Nephron progenitor cell (in vitro differentiated cells): Measurements from ENCODE around the gene LAPTM5.
A peak's percentile ranks its signal among the peaks of the same experiment; 100 is the strongest.

ENCODE experiments used
- DNase-seq: peaks from one replicate; pipeline ENCODE4 v3.0.0; 2021
- H3K27ac Mint-ChIP-seq: 2 replicates; pipeline ENCODE4 v1.8.0; 2021; ENCODE audit warnings: mild to moderate bottlenecking, moderate library complexity, mixed read lengths
- H3K27me3 Mint-ChIP-seq: 2 replicates; pipeline ENCODE4 v1.8.0; 2021; ENCODE audit warnings: mild to moderate bottlenecking, low read depth, mixed read lengths; ENCODE audit not compliant: poor library complexity
- H3K36me3 Mint-ChIP-seq: 2 replicates; pipeline ENCODE4 v1.8.0; 2021; ENCODE audit warnings: low read depth, mixed read lengths
- H3K4me1 Mint-ChIP-seq: 2 replicates; pipeline ENCODE4 v1.8.0; 2021; ENCODE audit warnings: mixed read lengths
- H3K4me3 Mint-ChIP-seq: 2 replicates; pipeline ENCODE4 v1.8.0; 2021; ENCODE audit warnings: mild to moderate bottlenecking, moderate library complexity, mixed read lengths
- H3K9me3 Mint-ChIP-seq: 2 replicates; pipeline ENCODE4 v1.8.0; 2021; ENCODE audit warnings: mild to moderate bottlenecking, moderate library complexity, mixed read lengths
- TF ChIP-seq, protein P1 (sequence below): fragments of 200-600 bp; sonication (generic); IDR thresholded peaks from 2 replicates; pipeline ENCODE4 v1.5.0; 2021; ENCODE audit warnings: antibody characterized with exemption

LAPTM5 gene

DNA sequence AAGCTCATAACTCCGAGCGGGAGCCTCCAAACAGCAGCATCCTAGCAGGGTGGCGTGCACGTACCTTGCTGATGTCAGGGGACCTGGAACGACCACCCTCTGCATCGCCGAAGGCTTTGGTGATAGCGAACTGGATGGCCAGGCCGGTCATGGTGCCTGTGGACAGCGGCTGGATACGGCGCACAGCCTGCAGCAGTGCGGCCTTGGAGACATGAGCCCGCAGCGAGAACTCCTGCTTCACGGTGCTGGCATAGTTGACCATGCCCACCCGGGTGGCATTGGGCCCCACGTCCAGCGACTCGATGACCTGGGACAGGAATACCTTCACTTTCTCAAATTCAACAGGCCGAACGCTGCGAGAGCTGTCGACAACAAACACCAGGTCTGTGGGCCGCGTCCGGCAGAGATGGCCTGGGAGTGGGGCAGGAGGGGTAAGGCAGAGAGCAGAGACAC is 36.2 kb downstream of the LAPTM5 start:
- DNase-seq: no peak
- Mint-ChIP-seq H3K4me1 (peaks cover 15% of the 10 kb centered on the region), H3K9me3 (peaks cover 15% of the 10 kb centered on the region), H3K4me3 (no peak overlapping the region), H3K27ac (no peak overlapping the region), H3K36me3 (no peaks in the 10 kb centered on the region), H3K27me3 (peaks cover 5% of the 10 kb centered on the region)
- TF ChIP-seq, protein P1, sequence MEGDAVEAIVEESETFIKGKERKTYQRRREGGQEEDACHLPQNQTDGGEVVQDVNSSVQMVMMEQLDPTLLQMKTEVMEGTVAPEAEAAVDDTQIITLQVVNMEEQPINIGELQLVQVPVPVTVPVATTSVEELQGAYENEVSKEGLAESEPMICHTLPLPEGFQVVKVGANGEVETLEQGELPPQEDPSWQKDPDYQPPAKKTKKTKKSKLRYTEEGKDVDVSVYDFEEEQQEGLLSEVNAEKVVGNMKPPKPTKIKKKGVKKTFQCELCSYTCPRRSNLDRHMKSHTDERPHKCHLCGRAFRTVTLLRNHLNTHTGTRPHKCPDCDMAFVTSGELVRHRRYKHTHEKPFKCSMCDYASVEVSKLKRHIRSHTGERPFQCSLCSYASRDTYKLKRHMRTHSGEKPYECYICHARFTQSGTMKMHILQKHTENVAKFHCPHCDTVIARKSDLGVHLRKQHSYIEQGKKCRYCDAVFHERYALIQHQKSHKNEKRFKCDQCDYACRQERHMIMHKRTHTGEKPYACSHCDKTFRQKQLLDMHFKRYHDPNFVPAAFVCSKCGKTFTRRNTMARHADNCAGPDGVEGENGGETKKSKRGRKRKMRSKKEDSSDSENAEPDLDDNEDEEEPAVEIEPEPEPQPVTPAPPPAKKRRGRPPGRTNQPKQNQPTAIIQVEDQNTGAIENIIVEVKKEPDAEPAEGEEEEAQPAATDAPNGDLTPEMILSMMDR: no peak

DNA sequence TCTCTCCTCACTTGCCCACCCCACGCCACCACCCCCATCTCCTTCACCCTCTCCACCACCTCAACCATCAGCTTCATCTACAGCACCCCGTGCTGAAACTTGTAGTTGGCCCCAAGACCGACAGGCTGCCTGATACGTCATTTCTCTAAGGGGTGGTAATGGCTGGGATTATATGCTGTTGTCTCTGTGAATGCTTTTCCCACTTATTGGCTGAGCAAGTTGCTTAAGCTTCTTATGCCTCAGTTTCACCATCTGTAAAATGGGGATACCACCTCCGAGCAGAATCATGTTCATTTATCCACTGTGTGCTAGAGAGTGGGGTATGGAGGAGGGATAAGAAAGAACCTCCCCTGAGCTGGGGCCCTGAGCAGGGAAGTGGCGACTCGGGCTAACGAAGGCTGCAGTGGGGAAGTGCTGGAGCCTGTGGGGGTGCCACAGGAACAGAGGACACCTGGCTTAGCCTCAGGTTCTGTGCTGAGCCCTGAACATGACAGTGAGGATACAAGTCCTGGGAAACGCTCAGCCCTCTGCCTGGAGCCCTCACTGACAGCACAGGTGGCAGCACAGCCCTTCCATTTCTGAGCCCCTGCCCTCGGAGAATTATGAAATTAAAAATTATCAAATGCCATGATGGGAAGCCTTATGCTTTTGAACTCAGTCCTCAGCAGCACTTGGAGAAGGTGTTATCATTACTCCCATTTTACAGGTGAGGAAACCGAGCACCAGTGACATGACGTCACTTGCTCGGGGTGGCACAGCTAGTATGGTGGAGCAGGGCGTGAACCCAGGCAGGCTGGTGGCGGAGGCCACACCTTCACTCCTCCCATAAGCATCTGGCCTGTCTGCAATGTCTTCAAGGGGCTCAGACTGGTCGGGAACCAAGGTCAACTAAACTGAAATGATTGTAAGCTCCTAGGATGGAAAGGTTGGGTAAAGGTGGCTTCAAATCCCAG is 37.0 kb downstream of the LAPTM5 start:
- no peak overlapping the region for H3K4me3 Mint-ChIP-seq
- no peaks in the 10 kb centered on the region for H3K36me3 Mint-ChIP-seq
- peaks cover 6% of the 10 kb centered on the region for H3K4me1 Mint-ChIP-seq
- no peak overlapping the region for H3K27ac Mint-ChIP-seq
- TF ChIP-seq, protein P1: no peak
- H3K27me3 Mint-ChIP-seq: peaks cover 5% of the 10 kb centered on the region
- no peak for DNase-seq
- peaks cover 22% of the 10 kb centered on the region for H3K9me3 Mint-ChIP-seq

DNA sequence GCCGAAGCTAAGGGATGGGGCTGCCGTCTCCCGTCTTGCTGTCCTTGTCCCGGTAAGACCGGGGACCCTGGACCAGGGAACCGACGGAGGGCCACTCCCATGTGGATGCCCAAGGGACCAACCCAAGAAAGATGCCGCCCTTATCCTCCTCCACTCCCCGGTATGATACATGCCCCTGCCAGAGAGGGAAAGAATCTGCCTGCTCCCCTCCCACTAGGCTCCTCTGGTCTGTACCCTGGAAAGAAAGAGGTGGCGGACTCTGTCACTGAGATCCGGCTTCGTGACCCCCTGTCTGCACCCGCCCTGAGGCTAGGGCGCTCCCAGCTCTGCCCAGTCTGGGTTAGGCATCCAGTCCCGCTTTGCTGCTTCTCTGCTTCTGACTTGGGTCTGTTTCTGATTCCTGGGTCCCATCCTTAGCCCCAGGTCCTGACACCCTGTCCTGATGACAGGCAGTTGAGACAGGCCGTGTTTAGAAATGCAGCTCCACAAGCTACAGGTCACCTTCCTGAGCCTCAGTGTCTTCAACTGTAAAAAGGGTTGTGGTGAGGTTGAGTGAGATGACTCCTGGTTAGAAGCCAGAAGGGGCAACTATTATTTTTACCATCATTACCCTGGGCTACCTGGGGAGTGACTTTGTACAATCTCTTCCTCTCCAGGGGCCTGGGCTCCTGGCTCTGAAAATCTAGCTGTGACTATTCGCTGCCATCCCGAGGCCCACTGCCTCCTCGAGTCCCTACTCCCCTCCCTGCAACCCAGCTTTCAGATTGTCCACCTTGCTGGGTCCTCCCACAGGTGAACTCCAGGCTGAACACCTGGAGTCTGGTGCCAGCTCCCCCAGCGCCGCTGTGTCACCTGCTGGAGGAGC is 37.9 kb downstream of the LAPTM5 start:
- H3K27ac Mint-ChIP-seq: no peak overlapping the region
- no peaks in the 10 kb centered on the region for H3K4me1 Mint-ChIP-seq
- H3K36me3 Mint-ChIP-seq: no peaks in the 10 kb centered on the region
- TF ChIP-seq, protein P1: no peak
- peak overlapping the region; percentile 79 for H3K4me3 Mint-ChIP-seq
- DNase-seq: no peak
- H3K9me3 Mint-ChIP-seq: peaks cover 24% of the 10 kb centered on the region
- peaks cover 5% of the 10 kb centered on the region for H3K27me3 Mint-ChIP-seq

DNA sequence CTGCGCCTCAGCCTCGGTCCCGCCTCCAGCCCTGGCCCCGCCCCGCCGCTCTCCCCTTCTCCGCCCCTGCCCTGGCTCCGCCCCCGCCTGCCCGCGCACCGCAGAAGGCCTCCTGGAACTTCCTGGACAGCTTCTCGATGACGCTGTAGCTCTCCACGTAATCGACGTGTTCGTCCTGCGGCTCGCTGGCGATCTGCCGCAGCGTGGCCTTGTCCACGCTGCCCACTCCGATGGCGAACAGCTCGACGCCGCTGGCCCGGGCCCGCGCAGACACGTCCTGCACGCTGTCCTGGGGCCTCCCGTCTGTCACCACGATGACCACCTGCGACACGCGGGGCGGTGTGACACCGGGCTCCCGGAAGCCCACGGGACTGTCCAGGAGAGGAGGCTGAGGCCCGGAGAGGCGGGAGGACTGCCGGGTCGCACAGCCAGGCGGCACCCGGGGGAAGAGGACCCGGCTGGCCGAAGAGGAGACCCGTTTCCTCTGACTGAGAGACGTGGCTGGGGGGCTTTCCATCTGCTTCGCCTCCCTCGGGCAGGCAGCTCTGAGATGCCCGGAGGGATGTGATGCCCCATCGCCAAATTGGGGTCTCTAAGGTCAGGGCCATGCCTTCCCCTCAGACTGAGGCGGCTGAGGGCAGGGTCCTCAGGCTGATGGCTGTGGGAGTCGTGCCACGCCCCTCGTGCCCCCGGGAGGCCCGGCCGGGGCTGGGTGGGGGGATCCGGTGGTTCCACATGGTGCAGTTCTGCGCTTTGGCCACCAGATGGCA is 38.8 kb downstream of the LAPTM5 start:
- TF ChIP-seq, protein P1: peak; percentile 98
- DNase-seq: peak; percentile 91
- Mint-ChIP-seq H3K4me1 (peaks cover 4% of the 10 kb centered on the region), H3K4me3 (peak overlapping the region; percentile 79), H3K9me3 (peaks cover 24% of the 10 kb centered on the region), H3K36me3 (no peaks in the 10 kb centered on the region), H3K27me3 (peaks cover 5% of the 10 kb centered on the region), H3K27ac (peak overlapping the region; percentile 59)

DNA sequence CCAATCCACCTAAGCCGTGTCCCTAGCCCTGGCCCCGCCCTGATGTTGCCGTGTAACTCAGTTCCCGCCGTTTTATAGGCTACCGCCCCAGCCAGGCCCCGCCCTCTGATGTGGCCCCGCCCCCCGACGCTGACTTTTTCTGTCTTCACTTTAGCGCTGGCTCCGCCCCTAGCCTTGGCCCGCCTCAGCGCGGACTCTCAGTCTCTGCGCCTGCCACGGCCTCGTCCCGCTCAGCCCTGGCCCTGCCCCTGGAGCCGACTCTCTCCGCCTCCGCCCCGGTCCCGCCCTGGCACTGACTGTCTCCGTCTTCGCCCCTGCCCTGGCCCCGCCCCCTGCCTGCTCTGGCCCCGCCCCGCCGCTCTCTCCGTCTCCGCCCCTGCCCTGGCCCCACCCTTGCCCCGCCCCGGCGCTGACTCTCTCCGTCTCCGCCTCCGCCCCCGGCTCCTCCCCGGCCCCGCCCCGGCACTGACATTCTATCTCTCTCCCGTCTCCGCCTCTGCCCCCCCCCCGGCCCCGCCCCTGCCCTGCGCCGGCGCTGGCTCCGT is 39.4 kb downstream of the LAPTM5 start:
- H3K36me3 Mint-ChIP-seq: no peaks in the 10 kb centered on the region
- peaks cover 10% of the 10 kb centered on the region for H3K4me1 Mint-ChIP-seq
- H3K27me3 Mint-ChIP-seq: peaks cover 5% of the 10 kb centered on the region
- H3K9me3 Mint-ChIP-seq: peaks cover 24% of the 10 kb centered on the region
- H3K4me3 Mint-ChIP-seq: peak overlapping the region; percentile 79
- H3K27ac Mint-ChIP-seq: peak overlapping the region; percentile 88
- TF ChIP-seq, protein P1: no peak
- peak; percentile 100 for DNase-seq
